Activated CD8-positive, alpha-beta memory T cell treated with anti-CD3 and anti-CD28 coated beads for 24 hours (primary cell): ENCODE data around the gene ARSG.
"Not testable (repeated sequence)": the region's sequence is repeated elsewhere in the genome, so short reads cannot be mapped to it uniquely, and the experiment has no call there.

Source experiments
- DNase-seq: peaks from one replicate; pipeline ENCODE4 v3.0.0-alpha.2; 2020

Gene ARSG

DNA sequence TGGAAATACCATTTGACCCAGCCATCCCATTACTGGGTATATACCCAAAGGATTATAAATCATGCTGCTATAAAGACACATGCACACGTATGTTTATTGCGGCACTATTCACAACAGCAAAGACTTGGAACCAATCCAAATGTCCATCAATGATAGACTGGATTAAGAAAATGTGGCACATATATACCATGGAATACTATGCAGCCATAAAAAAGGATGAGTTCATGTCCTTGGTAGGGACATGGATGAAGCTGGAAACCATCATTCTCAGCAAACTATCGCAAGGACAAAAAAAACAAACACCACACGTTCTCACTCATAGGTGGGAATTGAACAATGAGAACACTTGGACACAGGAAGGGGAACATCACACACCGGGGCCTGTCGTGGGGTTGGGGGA, 9.3 kb upstream of the ARSG start:
- not testable (repeated sequence) for DNase-seq

DNA sequence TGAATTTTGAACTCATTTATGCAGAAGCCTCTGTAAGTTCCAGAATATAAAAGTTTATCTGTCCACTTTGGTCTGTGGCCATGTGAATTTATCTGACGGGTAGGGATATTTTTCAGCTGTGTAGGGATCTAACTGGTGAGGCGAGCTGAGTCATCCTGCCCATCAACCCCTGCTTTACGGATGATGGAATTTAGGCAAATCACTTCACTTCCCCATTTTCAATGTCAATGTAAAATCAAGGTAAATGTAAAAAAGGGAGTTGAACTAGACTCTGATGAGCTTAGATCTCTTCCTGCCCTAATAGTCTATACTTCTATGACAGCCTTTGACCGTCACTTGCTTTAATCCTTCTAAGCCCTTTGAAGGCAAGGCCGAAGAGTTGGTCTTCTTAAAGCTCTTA, 2.9 kb upstream of the ARSG start:
- DNase-seq: no peak

DNA sequence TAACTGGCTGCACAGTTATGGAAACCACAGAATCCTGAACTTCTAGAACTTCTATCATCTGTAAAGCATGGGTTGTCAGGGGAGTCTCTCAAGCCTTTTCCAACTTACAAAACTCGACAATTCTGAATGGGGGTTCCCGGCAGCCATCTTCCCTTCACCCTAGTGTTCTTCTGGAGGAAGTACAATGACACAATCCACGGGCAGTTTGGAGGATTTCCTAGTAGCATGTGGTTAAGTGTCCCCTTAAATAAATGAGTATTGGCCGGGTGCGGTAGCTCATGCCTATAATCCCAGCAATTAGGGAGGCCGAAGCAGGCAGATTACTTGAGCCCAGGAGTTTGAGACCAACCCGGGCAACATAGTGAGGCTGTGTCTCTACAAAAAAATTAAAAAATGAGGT, 2.5 kb upstream of the ARSG start:
- no peak for DNase-seq

DNA sequence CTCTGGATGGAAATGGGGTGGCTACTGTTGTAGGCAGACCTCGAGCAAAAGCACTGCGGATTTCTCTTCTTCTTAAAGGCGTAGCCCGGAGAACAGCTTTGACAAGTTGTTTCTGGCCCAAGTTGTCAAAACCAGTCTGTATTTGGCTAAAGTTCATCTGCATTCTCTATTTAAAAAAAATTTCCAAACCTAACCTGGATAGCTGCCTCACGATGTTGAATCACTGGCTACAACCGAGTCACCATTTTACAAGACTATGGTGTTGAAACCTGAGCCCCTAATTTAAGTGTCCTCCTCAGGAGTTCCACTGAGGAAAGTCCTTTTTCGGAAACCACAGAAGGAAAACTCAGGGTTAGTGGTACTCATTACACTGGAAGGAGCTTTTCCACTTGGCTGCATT, 1.8 kb upstream of the ARSG start:
- DNase-seq: no peak

DNA sequence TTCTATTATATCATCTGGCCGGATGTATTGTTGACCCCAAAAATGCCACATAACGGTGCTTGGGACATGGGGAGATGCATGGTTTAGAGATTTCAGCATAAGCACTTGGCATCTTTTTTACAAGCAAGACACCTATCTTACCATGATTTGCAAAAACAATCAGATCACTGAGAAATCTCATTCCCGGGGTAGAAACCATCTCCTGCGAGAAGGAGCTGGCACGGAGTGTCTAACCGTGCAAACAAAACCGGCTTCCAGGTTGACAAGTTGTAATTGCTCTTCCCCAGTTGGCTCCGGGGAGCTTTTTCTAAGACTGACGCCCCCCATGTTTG, 1.4 kb upstream of the ARSG start:
- no peak for DNase-seq

DNA sequence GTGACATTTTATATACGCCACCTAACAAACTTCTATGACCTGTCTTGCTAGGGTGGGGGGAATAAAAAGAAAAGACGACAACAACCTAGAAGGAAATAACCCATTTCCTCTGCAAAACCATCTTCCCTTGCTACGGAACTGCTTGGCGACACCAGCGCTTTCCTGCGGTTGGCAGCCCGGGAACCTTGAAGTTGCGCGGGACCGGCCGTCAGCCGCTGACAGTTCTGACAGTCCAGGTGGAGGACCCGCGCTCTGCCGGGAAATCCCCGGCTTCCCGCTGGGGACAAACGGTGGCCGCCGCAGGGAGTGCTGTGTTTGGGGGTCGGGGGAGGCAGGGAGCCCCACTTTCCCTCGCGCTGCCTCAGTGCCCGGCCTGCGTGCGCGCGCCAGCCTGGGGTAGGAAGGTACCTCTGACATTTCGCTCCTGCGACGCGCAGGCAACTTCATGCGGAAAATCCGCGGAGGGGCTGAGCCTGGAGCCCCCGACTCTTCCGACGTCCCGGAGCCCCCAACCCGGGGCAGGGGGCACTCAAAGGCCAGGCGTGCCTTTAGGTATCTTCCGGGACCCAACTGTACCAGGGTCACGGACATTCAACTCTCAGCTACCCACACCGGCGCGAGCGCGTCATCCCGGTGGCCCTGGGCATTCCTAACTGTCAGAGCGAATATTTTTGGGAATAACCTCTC, 884 bp upstream of the ARSG start:
- DNase-seq: peak; percentile 84

DNA sequence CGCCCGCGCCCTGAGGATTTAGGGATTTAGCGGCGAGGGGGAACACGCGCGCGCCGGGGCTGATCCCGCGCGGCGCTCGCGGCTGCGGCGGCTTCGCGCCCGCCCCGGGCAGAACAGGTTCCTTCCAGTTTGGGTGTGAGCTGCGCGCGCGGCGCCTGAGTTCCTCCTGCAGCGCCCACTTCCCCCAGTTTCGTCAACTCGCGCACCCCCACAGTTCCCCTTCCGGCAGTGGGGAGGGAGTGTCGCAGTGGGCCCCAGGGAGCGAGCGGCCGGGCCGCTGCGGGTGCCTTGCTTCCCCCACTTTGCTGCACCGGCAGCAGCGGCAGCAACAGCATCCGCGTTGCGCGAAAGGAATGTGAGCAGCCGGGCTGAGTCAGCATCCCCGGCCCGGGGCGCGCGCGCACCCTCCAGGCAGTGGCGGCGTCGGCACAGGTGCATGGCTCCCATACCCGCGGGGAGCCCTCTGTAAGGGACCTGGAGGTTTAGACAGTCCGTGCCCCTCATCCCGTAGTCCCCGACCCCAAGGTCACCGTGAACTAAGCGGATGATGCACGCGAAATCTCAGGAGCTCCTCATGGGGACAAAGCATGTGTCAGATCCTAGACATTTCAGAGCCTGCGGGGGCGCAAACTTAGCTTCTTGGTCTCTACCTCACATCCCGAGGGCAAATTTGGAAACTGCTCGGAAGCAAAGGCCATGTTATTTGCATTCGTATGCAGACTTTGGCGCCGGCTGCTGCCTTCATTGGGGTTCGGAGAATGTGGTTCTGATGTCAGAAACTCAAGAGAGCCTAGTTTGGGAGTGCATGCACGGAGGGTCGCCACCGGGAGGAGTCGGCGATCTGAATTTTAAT, 767 bp downstream of the ARSG start:
- DNase-seq: peak; percentile 95

DNA sequence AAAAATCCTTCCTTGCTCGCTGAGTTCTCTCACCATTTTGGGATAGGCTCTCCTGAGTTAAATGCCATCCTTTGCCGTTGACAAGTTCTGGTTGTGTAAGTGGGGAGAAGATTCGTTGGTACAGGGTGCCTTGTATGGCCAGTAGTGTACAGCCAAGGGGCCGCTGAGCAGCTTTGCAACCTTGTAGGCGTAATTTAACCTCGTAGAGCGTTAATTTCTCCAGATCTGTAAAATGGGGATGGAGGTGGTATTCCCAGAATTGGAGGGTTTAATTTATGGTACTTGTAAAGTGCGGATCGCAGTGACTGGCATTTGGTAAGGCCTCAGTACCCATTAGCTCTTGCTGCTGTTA, 1.4 kb downstream of the ARSG start:
- DNase-seq: no peak

DNA sequence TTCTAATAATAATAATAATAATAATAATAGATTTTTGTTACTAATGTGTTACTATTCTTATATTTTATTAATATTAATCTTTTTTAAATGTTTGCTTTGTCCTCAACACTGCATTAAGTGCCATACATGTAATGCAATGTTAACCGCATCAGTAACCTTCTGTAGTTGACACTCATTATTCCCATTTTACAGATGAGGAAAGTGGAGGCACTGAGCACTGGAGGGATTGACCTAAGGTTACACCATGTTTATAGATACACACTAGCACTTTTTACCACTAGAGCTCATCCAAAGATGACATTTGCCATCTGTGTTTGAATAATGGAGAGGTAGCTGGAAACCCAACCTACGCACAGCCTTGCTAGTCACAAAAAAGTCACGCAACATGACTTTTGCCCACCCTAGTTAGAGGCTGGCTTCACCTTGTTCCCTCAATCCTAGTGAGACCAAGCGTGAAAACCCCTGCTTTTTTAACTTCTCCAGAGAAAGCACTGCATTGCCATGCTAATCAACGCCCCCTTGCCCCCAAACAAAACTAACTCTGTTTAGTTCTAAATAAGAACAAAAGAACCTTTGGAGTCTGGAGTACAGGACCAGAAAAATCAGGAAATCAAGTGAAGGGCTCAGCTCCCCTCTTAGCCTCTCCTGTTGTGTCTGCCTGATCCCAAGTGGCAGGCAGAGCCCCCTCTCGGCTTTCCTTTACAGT, 2.3 kb downstream of the ARSG start:
- no peak for DNase-seq

DNA sequence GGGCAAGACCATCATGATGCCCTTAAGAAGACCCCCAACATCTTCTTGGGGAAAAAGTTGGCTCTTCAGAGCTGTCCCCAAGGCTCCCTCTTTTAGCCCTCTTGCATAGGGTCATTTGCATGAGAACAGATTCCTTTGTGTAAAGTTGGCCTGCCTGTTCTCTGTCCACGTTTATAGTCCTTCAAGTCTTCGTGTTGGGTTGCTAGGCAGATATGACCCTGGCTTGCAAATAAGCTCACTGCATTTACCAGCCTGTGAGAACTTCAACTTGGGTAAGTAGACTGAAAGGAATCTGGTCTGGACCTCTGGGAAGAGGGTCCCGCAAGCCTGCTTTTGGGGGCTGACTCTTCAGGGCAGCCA, 2.9 kb downstream of the ARSG start:
- no peak for DNase-seq

DNA sequence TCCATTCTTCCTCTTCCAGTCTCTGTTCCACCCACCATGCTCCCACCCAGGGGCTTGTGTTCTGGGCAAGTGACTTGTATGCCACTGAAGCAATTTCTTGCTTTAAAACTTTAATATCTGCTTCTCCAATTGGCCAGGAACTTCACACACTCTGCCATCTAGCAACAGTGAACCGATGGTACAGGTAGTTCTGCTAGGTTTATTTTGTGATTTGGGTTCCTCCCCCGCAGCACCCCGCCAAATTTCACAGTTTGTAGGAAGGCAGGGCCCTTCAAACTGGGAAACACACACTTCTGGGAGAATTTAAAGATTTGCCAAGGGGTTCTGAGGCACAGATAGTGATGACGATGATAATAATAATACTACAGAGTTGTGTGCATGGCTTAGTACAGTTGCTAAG, 3.3 kb downstream of the ARSG start:
- no peak for DNase-seq

DNA sequence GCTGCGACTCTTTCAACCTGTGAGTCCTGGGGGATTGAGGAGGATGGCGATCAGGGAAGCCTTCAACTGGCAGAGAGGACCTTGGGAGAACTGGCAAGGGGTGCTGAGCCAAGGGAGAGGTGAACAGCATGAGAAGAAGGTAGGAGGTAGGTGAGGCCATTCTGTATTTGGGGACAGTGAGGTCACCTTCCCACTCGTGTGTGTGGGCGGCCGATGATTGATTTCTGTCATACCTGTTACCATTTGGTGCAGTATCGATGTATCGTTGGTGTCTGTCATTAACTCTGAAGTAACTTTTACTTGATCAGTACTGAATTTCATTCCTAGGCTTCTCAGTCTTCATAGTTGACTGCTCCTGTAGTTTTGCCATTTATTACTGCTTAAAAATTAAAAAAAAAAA, 3.8 kb downstream of the ARSG start:
- DNase-seq: peak; percentile 66

DNA sequence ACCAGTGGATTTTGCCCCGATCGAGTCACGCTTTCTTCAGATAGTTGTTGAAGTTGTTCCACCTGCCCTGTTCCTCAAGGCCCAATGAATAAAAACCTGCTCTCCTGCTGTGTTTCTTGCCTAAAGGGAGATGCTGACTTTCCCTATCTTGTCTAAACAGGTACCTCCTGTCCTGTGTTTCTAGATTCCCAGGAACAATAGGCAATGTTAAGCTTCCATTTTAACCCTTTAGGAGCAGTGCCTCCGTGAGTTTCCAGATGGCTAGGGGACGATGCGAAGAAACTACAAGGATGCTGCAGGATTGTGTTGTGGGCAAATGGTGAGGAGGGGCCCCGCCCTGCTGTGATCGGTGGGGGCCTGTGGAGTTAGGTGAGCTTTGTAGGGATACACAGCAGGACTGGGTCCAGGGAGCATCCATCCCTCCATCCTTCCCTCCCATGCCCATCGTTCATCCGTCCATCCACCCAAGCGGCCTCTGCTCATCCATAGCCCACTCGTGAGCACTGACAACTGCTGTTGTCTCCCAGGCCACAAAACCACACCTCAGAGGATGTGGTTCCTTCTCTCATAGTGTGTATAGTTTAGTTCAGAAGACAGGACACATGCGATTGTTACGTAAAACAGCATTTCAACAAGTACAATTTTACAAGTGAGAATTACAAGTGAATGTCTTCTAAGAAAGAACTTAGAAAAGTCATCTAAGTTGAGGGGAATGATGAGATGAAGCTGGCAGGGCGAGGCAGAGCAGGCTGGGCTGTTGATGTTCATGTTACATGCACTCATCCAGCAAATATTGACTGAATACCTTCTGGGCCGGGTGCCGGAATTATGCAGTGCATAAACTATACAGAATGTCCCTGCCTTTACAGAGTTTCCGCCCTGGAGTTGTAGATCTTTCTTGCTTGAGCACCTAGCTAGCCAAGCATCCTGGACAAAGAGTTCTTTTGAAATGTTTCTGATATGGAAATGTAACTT, 5.2 kb downstream of the ARSG start:
- peak; percentile 68 for DNase-seq

DNA sequence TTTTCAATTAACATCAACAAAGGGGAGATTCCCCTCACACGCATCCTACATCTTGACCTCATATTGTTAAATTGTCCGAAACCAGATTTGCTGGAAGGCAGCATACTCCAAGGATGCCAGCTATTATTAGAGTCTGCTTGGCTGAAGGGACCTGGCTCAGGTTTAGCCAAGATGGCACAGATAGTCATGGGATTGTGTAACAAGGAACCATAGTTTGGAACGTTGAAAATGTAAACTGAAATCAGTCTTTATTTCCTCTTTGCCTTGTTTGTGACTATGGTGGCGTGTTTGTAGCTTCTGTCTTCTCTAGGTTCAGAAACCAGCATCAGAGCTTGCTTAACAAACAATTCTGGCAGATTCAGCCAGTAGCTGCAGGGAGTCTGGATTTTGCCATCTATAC, 5.9 kb downstream of the ARSG start:
- DNase-seq: no peak

DNA sequence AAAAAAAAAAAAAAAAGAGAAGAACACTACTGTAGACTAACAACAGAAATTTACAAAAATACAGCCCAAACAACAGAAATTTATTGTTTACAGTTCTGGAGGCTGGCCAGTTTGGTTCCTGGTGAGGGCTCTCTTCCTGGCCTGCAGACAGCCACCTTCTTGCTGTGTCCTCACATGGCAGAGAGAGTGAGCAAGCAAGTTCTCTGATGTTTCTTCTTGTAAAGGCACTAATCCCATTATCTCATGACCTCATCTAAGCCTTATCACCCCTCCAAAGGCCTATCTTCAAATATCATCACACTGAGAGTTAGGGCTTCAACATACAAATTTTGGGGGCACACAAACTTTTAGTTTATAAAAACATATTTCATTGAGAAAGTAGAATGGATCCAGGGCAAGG, 7.3 kb downstream of the ARSG start:
- no peak for DNase-seq

DNA sequence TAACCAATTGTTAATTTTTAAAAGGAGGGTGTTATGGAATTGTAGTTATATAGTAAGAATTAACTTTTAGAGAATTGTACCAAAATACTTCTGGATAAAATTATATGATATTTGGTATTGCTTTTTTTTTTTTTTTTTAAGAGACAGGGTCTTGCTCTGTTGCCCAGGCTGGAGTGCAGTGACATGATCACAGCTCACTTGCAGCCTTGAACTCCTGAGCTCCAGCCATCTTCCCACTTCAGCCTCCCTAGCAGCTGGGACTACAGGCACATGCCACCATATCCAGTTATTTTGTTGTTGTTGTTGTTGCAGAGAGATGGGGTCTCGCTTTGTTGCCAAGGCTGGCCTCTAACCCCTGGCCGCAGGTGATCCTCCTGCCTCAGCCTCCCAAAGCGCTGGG, 8.5 kb downstream of the ARSG start:
- no peak for DNase-seq

DNA sequence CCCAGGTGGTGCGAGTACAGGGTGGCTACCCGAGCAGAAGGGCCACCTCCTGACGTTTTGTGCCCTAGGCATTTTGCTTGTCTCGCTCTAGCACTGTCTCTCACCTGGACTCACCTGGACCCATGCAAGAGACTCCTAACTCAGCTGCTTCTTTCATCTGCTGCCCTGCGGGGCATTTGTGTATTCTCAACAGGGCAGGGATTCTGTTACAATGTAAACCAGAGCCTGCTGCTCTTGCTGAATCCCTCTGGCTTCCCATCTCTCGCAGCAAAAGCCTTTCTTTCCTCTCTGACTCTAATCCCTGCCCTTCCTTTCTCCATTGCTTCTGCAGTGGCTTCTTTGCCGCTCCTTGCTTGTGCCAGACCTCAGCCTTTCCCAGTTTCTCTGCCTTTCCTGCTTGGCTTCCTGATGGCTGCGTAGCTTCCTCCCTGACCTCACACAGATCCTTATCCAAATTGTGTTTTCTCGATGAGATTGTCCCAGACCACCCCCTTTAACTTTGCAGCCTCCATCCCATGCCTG, 10.2 kb downstream of the ARSG start:
- DNase-seq: no peak

DNA sequence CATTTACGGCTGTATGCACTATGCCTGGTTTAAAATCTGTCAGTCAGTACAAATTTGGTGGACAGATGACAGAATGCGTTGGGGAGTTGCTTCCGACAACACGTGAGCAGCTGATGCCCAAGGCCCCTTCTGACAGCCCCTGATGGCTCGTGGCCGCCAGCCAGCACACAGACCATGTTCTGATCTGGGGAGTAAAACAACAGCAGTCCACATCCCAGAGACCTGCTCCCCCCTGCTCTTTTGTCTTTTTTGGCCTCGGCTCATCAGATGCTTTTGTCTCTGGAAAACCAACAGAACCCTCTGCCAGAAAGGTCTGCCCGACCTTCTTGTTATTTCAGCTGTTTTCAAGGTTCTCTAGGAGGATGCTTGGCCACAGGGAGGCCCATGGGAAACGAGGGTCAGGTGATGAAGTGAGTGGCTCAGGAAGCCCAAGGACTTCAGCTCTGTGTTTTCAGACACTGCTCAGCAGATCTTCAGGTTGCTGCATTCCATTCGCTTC, 10.8 kb downstream of the ARSG start:
- DNase-seq: no peak

DNA sequence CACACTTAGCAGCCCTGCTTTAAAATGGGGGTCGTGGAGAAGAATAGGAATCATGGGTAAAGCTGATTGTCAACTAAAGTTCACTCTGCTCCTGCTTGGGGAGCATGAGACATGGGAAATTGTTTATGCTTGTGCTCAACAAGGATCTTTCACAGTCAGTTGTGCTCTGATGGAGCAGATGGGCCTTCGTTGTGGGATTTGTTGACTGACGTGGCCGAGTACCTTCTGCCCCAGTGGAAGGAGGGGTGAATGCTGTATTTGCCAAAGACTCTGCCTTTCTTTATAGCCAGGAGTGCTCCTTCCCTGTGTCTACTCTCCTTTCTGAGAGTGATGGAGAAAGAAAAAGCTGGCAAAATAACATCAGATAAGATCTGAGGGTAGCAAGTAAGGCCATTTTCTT, 11.4 kb downstream of the ARSG start:
- no peak for DNase-seq

DNA sequence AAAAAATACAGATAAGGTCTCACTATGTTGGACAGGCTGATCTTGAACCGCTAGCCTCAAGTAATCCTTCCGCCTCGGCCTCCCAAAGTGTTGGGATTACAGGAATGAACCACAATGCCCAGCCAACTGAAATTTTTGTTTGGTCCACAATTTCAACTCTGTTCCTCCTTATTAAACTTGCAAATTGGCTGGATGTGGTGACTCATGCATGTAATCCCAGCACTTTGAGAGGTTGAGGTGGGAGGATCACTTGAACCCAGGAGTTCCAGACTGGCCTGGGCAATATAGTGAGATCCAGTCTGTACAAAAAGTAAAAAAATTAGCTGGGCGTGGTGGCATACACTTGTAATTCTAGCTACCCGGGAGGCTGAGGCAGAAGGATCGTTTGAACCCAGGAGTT, 13.4 kb downstream of the ARSG start:
- no peak for DNase-seq

DNA sequence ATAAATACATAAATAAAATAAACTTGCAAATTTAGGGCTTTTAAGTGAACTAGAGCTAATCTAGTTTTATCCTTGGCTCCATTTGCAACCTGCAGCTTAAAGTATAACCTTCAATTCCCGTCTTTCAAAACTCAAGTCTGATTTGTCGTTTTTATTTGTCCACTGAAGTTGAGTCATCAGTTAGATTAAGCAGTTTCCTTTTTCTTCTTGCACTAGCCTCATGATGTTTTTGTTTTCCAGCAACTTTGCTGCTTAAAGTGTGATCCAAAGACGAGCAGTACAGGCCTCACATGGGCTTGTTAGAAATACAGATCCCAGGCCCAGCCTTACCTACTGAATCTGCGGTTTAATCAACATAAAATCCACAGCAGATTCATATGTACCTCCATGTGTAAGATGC, 13.8 kb downstream of the ARSG start:
- DNase-seq: no peak

DNA sequence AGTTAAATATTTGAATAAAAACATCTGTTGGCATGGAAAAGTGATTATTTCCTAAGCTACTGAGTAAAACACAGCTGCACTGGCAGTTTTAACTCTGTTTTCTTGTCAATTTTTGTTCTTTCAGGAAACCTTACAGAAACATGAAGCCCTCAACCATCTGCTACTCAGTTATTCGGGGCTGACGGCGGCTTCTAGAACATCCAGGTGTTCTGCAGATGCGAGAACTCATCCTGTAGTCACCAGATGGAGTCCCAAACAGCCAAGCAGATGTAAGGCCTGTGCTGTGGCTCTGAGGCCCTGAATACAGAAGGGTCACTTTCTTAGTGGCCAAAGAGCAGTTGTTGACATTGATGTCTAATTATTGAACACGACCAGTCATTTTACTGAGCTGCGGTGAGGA, 15.5 kb downstream of the ARSG start:
- no peak for DNase-seq

DNA sequence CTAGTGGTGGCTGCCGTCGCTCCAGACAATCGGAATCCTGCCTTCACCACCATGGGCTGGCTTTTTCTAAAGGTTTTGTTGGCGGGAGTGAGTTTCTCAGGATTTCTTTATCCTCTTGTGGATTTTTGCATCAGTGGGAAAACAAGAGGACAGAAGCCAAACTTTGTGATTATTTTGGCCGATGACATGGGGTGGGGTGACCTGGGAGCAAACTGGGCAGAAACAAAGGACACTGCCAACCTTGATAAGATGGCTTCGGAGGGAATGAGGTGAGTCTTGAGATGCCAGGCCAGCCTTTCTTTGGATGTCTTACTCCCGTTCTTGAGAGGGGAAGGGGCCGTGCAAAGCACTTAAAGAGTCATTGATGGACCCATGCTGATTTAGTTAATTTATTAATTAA, 16.1 kb downstream of the ARSG start:
- no peak for DNase-seq
